GM12874 (cell line): Measurements from ENCODE around the gene POLE.
A peak's percentile ranks its signal among the peaks of the same experiment; 100 is the strongest.

ENCODE experiments used
- TF ChIP-seq, protein P1 (sequence below): IDR thresholded peaks from 2 replicates; pipeline ENCODE4 v1.5.1; 2011; ENCODE audit warnings: low read depth, mild to moderate bottlenecking, control low read depth, low read length, moderate library complexity; ENCODE audit not compliant: insufficient read depth

Gene POLE

DNA sequence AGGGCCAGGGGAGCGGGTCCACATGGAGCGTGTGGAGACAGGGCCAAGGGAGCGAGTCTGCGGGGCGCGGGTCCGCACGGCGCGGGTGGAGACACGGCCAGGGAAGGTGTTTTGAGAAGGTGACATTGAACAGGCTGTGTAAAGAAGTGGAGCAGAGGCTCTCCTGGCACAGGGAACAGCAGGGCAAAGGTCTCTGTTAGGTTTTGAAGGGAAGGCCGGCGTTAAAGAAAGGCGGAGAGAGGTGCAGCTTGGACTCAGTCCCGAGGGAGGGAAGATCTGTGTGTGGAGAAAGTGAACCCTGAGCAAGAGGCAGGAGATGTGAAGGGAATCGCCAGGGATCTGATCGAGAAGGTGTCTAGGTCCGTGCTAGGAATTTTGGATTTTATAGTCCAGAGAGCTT lies 2.1 kb upstream of the POLE start:
- TF ChIP-seq, protein P1, sequence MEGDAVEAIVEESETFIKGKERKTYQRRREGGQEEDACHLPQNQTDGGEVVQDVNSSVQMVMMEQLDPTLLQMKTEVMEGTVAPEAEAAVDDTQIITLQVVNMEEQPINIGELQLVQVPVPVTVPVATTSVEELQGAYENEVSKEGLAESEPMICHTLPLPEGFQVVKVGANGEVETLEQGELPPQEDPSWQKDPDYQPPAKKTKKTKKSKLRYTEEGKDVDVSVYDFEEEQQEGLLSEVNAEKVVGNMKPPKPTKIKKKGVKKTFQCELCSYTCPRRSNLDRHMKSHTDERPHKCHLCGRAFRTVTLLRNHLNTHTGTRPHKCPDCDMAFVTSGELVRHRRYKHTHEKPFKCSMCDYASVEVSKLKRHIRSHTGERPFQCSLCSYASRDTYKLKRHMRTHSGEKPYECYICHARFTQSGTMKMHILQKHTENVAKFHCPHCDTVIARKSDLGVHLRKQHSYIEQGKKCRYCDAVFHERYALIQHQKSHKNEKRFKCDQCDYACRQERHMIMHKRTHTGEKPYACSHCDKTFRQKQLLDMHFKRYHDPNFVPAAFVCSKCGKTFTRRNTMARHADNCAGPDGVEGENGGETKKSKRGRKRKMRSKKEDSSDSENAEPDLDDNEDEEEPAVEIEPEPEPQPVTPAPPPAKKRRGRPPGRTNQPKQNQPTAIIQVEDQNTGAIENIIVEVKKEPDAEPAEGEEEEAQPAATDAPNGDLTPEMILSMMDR, result no peak

DNA sequence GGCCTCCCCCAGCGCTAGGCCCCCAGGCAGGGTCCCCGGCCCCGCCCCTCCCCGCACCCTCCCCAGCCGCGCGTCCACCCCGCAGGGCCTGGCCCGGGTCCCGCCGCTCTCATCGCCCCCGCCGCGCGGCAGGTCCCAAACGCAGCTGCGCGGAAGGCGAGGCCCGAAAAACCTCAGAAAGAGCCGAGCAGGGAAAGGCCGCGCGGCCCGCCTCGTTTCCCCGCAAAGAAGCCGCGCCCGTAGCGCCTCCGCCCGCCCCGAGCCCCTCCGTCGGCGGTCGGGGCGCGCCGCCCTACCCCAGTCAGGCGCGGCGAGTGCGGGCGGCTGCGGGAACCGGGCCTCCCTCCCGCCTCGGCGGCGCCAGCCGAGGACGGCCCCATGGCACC lies 324 bp downstream of the POLE start:
- TF ChIP-seq, protein P1, result 0 out of 2 replicates have a peak, but pooled peaks have one; percentile 16

DNA sequence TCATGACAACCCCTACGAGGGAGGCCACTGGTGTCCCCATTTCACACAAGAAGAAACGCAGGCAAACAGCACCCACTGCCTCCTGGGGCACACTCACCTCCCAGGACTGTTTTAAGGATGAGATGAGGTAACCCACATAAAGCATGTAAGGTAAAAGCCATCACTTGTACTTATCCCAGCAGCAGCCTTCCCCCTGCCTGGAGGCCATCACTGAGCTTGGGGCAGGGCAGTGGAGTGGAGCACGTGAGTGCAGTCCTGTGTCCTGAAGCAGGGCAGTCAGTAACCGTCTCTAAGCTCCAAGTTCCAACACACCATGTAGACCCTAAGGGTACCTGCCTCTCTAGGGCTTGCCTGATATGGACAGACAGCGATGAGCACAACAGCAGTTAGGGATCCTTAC lies 1.7 kb downstream of the POLE start:
- TF ChIP-seq, protein P1, result no peak

DNA sequence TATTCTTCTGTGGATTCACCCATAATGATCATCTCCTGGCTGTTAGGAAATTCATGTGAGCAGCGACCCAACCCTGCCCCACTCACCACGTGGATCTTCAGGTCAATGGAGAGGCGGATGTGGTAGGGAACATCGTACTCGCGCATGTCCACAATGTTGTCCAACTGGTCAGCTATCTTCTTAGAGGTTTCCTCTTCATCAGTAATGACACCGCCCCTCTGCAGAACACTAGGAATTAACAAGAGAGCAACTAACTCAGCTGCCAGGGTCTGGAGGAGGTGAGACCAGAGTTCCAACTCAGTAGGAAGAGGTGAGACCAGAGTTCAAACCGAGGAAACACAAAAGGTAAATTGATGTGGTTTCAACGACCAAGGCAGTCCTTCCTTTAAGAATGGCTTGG lies 9.7 kb downstream of the POLE start:
- TF ChIP-seq, protein P1, result no peak

DNA sequence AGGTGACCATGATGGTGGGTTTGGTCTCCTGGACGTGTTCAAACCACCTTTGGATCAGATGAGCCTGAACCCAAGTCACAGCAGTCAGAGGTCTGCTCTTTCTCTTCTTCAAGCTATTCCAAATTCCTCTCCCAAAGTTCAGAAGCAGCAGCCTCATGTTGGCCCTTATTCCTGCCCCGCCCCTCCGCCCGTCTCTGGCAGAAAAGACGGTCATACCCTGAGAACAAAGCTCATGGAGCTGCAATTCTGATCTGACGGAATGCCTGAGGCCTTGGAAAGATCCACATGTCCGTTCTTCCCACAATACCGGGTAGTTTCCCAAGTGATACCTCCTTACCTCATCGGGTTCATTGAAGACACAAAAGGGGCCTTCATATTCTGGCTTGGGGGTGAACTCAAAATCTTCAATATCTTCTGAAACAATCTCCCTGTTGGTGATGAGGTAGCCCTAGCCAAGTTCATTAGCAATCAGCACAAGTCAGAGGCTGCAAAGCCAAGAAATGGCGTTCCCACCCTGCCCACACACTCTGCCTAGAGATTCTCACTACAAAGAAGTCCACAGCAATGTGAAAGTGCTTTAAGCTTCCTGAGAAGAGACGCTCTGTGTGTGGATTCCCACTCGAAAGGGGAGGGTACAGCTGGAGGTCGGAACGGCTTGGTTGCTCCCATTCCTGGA lies 11.2 kb downstream of the POLE start:
- TF ChIP-seq, protein P1, result no peak

DNA sequence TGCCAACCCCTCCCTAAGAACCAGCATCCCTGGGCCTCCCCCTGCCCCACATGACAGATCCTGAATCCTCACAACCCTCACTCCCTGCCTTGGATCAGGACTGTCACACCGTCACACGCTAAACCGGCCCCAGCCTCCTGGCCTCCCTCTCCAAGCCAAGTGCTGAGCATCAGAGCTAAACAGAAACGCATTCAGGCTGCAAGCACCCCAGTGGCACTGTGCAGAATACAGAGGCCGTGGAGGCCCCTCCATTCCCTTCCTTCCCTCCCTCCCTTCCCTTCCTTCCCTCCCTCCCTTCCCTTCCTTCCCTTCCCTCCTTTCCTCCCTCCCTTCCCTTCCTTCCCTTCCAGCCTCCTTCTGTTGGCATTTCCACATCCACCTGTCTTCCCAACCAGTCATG lies 12.6 kb downstream of the POLE start:
- TF ChIP-seq, protein P1, result no peak

DNA sequence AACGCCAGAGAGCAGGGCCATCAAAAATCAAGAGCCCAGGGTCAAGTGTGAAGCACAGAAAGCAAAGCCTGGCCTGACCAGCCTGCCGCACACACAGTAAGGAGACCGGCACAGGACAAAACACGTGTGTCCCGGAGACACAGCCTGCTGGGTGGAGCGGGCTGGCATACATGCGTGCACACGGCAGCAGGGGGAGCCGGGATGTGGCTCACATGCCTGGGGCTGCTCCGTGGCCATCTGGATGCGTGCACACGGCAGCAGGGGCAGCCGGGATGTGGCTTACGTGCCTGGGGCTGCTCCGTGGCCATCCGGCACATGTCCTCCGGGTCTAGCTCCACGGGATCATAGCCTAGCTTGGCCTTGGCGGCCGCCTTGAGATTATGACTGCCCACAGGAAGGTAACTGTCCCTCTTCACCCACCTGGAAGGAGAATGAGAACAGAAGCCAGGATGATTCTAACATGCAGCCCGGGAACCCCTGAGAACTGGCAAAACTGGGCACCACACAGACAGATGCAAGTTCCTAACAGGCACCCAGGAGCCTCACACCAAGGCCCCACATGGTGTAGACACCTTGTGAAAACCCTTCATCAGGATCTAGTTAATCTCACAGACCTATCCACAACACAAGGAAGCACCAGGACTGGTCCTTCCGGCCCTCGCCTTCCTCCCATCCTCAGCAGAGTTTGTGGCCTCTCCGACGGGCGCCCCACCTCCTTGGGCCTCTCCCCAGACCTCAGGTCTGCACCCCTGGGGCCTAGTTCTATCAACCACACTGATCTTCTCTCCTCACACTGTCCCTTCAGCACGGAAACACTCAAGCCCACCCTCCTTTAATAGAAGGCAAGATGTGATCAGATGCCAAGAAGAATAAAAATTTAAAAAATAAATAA lies 13.6 kb downstream of the POLE start:
- TF ChIP-seq, protein P1, result no peak
